HUDEP-2 (cell line): ENCODE data around the gene RDM1.
"Not testable (repeated sequence)": the region's sequence is repeated elsewhere in the genome, so short reads cannot be mapped to it uniquely, and the experiment has no call there.

Experiments used
- DNase-seq, 76 experiments: peaks; one replicate each; lab custom pipeline; 2025; ENCODE audit not compliant: unreplicated experiment in 76 of 76; lab: John Stamatoyannopoulos, UW

The RDM1 gene

DNA sequence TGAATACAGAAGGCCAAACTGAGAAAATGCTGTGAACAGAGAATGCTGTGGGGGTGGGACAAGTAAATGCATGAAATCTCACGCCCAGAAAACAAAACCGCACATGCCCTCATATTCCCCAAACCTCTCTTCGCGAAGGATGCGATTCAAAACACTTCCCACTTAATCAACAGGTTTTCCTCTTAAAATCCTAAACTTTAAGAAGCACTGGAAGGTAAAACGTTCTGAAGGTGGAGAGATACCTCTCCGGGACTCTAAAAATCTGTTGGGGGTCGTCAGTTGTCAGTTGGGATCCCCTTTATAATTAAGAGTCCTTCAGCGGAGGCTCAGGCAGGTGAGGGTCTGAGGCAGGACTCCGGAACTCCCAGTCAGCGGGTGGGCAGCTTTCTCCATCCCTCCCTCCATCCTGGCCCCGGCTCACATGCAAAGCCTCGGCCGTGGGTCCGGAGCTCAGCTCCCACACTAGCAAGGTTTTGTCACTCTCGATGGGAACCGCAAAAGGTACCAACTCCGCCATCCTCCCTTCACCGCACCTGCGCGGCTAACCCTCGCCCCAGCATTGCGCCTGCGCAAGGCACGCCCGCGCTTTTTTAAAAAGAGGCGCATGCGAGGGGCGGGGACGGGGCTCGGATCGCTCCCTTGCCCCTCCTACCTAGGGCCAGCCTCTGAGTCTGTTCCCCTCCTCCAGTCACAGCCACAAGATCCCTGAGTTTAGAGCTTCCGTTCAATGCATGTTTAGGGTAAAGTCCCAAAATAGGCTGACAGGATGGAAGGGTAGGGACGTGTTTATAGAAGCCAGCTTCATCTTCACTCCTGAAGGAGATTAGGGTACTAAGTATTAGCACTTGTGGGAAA, at the start of gene RDM1:
TSS of gene RDM1 (minus strand) at position 563 of the 855 bp plus-strand sequence. CDS start at position 517, 46 bp downstream.
- peak in 73 of 76 experiments; percentile 14 to 90 (median 76) for DNase-seq

- DNase-seq = no peak
Observed at GRCh38 chr17:35978346-35978745, 47.8 kb upstream of the RDM1 start.

- no peak for DNase-seq
Observed at GRCh38 chr17:35977509-35977908, 46.9 kb upstream of the RDM1 start.

GRCh38 chr17:35973333-35974260, 43.0 kb upstream of the RDM1 start:
- no peak for DNase-seq

- DNase-seq = no peak
Observed at GRCh38 chr17:35972945-35973332, 42.4 kb upstream of the RDM1 start.

- DNase-seq = no peak
Observed at GRCh38 chr17:35972535-35972934, 42.0 kb upstream of the RDM1 start.

DNA sequence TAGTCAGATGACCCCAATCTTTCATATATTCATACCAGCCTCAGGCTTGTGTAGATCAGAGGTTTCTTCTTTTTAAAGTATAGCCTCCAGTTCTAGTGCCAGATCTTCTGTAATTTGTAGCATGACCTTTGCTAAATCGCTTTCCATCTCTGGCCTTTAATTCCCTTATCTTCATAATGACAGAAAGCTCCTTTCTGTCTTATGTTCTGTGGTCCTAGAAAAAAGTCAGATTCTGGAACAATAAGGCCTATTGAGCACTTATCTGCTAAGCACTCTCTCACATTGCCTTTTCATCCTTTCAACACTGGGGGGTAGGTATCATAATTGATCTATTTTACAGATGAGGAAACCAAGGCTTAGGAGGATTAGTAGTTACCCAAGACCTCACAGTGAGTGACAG, 41.5 kb upstream of the RDM1 start:
- no peak for DNase-seq

DNA sequence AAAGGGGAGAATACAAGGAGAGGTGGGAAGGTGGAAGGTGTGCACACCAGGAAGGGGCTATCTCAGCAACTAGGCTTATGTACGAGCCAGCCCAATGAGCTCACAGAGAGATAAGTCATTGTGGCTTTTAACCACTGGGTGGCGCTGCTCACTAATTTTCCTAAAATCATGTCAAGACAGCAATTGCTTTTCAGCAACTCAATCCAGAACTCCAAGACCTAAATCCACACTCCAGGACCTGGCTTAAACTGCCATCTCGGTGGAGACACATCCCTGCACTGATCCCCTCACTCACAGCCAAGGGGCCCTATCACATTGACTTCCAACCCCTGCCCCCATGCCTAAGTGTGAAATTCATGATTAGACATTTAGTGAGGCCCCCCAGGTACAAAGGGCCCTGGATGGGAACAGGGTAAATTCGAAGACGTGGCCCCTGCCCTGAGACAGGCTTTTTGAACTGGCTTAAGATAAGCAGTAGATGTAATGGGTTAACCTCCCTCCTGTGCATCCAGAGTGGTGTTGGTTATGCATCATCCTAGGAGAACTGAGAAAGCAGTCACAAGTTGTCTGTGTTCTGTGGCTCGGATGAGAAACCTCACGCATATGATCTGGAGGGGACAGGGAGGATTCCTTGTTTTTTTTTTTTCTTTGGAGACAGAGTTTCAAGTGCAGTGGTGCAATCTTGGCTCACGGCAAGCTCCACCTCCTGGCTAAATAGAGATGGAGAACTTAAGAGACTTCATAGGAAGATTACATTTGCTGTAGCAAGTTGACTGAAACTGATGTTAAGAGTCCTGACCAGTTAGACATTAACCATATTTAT, 39.2 kb upstream of the RDM1 start:
- DNase-seq = peak in 56 of 76 experiments; percentile 2 to 71 (median 39)

GRCh38 chr17:35968520-35969054, 38.0 kb upstream of the RDM1 start:
- DNase-seq = no peak

GRCh38 chr17:35965272-35965671, 34.7 kb upstream of the RDM1 start:
- DNase-seq = no peak

DNA sequence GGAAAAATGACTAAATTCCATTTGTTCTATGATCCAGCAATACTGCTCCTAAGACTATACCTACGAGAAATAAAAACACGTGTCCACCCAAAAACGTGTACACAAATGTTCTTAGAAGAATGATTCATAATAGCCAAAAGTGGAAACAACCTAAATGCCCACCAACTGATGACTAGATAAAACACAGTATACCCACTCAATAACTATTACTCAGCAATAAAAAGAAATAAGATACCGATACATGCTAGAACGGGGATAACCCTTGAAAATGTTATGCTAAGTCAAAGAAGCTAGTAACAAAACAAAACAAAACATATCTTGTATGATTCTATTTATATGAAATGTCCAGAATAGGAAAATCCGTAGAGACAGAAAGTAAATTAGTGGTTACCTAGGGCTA, 33.1 kb upstream of the RDM1 start:
- no peak for DNase-seq

DNA sequence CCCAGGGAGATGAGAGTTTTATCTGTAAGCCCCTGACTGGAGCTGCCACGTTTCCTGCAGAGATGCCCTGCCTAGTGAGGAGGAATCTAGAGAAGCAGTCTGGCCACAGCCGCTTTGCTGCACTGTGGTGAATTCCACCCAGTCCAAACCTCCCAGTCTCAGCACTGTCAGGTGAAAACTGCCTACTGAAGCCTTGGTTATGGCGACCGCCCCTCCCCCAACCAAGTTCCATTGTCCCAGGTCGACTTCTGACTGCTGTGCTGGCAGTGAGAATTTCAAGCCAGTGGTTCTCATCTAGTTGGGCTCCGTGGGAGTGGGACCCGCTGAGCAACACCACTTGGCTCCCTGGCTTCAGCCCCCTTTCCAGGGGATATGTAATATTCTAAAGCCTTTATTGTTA, 23.1 kb upstream of the RDM1 start:
- no peak for DNase-seq

DNA sequence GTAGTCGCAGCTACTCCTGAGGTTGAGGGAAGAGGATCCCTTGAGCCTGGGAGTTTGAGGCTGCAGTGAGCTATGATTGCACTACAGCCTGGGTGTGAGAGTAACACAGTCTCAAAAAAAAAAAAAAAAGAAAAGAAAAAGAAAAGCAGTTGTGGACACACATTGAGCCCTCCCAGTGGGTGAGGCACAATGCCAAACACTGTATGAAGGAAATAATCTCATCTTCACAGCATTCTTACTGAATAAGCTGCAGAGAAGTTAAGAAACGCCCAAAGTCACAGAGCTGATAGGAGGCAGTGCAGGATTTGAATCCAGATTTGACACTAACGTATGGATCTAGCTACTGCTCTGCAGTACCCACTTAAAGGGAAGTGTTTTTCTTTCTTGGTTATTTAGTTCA, 18.8 kb upstream of the RDM1 start:
- peak in 5 of 76 experiments; percentile 2 to 24 (median 10) for DNase-seq

DNA sequence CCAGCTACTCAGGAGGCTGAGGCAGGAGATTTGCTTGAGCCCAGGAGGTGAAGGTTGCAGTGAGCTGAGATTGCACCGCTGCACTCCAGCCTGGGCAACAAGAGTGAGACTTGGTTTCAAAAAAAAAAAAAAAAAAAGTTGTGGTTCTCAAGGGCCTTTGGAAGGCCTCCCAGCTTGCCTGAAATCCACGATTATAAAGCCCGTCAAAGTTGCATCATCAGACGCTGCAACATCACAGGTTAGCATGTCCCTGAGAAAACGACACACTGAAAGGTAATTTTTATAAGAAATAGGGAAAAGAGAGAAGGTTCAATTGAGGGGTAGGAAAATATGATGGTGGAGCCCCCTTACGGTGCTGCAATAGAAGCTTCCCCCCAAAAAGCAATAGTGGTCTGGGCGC, 17.5 kb upstream of the RDM1 start:
- no peak for DNase-seq

- DNase-seq = peak in 32 of 76 experiments; percentile 2 to 45 (median 16)
Observed at GRCh38 chr17:35947156-35947585, 16.6 kb upstream of the RDM1 start.

DNA sequence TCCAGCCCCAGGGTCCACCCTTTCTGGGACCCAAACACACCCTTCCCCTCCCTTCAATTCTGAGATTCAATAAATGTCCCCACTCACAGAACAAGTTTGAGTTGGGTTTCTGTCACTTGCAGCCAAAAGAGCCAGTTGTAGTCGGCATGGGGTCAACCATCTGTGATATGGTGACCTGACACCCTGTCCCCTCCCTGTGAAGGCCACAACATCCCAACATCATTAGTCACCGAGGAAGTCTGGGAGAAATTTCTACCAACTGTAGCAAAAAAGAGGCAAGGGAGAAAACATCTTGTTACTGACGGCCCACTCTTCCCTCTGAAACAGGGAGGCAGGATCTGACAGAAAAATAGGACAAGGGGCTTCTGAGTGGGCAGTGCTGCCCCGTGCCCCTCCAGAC, 13.6 kb upstream of the RDM1 start:
- DNase-seq = no peak

DNA sequence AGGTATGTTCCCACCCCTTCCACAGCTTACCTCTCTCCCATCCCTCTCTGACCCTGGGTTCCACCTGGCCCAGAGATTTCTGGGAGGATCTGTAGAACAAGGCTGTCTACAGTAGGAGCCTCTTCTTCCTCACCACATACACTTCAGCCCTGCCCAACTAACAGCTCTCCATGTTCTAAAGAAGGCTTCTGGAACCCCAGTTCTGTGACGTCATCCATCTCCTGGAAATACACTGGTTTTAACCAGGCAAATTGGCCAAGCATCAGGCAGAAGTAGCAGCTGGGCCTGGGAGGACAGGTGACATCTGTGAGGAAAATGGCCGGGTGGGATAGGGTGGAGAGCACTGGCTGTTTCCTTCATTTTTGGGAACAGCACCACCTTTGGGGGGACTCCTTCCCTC, 13.0 kb upstream of the RDM1 start, which contains the start of gene LYZL6:
TSS of gene LYZL6 (minus strand) at position 177 of the 400 bp plus-strand sequence. CDS start 4,357 bp downstream, outside the sequence.
- DNase-seq = no peak

- peak in 2 of 76 experiments; percentile 6 for DNase-seq
Observed at GRCh38 chr17:35942588-35943186, 12.1 kb upstream of the RDM1 start.

- not testable (repeated sequence) for DNase-seq
Observed at GRCh38 chr17:35938492-35938891, 7.9 kb upstream of the RDM1 start.

- no peak for DNase-seq
Observed at GRCh38 chr17:35936063-35936462, 5.5 kb upstream of the RDM1 start.
